NCI-H526 (cell line): ENCODE measurements around the gene KCNMA1.

Experiments used
- DNase-seq, 2 experiments: peaks; one replicate each; lab custom pipeline; 2025; lab: John Stamatoyannopoulos, UW

The KCNMA1 gene

GRCh38 chr10:77332256-77332655 is 305.4 kb downstream of the KCNMA1 start:
- peak in 1 of 2 experiments; percentile 26 for DNase-seq

- no peak for DNase-seq
Observed at GRCh38 chr10:77328272-77328816, 309.3 kb downstream of the KCNMA1 start.

GRCh38 chr10:77325233-77325537 is 312.4 kb downstream of the KCNMA1 start:
- DNase-seq, result peak; percentile 86 to 91

GRCh38 chr10:77321838-77322237 is 315.8 kb downstream of the KCNMA1 start:
- no peak for DNase-seq

GRCh38 chr10:77320971-77321471 is 316.6 kb downstream of the KCNMA1 start:
- DNase-seq, result no peak

GRCh38 chr10:77319557-77319956 is 318.1 kb downstream of the KCNMA1 start:
- no peak for DNase-seq

- DNase-seq, result no peak
Observed at GRCh38 chr10:77318739-77319138, 318.9 kb downstream of the KCNMA1 start.

- no peak for DNase-seq
Observed at GRCh38 chr10:77317221-77317620, 320.4 kb downstream of the KCNMA1 start.

GRCh38 chr10:77315496-77316129 is 322.0 kb downstream of the KCNMA1 start:
- DNase-seq, result no peak

- DNase-seq, result no peak
Observed at GRCh38 chr10:77313066-77313750, 324.4 kb downstream of the KCNMA1 start.

GRCh38 chr10:77311186-77311585 is 326.4 kb downstream of the KCNMA1 start:
- no peak for DNase-seq

GRCh38 chr10:77310288-77310840 is 327.2 kb downstream of the KCNMA1 start:
- no peak for DNase-seq

- DNase-seq, result no peak
Observed at GRCh38 chr10:77309509-77309908, 328.1 kb downstream of the KCNMA1 start.

GRCh38 chr10:77309092-77309491 is 328.5 kb downstream of the KCNMA1 start:
- DNase-seq, result no peak

GRCh38 chr10:77308084-77308732 is 329.4 kb downstream of the KCNMA1 start:
- DNase-seq, result no peak

GRCh38 chr10:77306666-77307065 is 330.9 kb downstream of the KCNMA1 start:
- no peak for DNase-seq

GRCh38 chr10:77305650-77306632 is 331.7 kb downstream of the KCNMA1 start:
- DNase-seq, result no peak

GRCh38 chr10:77304192-77304591 is 333.4 kb downstream of the KCNMA1 start:
- DNase-seq, result no peak

- DNase-seq, result no peak
Observed at GRCh38 chr10:77301305-77301730, 336.3 kb downstream of the KCNMA1 start.

GRCh38 chr10:77300682-77301302 is 336.8 kb downstream of the KCNMA1 start:
- no peak for DNase-seq

- no peak for DNase-seq
Observed at GRCh38 chr10:77299320-77299719, 338.3 kb downstream of the KCNMA1 start.
